ENCODE data around the gene PTGES3L. TPM values are rescaled to one million over a fixed set of nuclear protein-coding genes. Genes with fewer than 3 reads are reported as not detected.

PTGES3L gene
- total RNA-seq, 1 experiment from 2014 or later: 0.74 TPM

DNA sequence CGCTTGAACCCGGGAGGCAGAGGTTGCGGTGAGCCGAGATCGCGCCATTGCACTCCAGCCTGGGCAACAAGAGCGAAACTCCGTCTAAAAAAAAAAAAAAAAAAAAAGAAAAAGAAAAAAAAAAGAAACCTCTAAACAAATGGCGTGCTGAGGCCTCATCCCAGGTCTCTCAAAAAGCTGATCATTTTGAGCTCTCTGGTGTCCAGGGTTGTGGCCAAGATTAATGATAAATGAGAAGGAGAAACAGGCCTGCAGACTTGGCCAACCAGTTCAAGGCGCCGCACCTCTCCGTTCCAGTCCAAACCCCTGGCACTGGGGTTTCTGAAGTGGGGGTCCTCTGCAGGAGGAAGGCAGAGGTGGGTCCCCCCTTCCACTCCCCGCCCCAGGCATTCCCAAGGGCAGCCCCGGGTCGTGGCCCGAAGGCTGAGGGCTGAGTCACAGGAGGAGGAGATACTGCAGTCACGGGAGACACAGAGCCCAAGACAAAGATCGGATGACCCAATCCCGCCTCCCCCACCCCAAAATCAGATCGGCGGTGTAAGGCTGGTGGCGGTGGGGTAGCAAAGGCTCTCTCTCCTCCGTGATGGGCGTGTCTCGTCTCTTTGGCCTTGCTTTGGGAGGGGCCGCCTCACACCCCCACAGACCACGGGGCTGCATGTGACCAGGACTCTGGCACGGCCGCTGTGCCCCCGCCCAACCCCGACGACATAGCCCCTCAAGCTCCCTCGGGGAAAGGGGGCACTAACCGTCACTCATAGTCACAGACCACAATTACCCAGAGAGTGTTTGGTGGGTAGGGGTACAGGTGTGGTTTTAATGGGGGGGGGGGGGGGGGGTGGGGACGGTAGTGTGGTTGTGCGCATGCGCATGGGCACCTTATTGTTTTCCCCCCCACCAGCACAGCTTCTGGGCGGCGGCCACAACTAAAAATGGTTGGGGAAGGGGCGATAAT lies 41.2 kb upstream of the PTGES3L start:
- POLR2A ChIA-PET: interaction anchor here (0.6 kb wide), 1 partner anchor 13 kb away, joined by 4 read pairs; no protein-coding TSS in a partner anchor
- CTCF ChIA-PET: no interaction called here
- intact Hi-C loops (cut with micrococcal nuclease; ENCODE audit: unreplicated experiment): no loop called here
- peaks cover 12% of the 10 kb centered on the region for H3K4me1 ChIP-seq (ENCODE audit: control insufficient read depth, insufficient read depth, low read length)
- no peaks in the 10 kb centered on the region for H3K9me3 ChIP-seq (ENCODE audit: control insufficient read depth, insufficient read depth, low read depth, low read length)
- TF ChIP-seq POLR2AphosphoS5 (IDR thresholded peaks at IDR 0.05; ENCODE audit: low read depth, low read length) (no peak), SIN3A (IDR thresholded peaks at IDR 0.05; ENCODE audit: borderline replicate concordance, insufficient read depth, low read depth, low read length) (no peak), TCF7L2 (IDR thresholded peaks at IDR 0.05; ENCODE audit: low read depth, low read length) (no peak)
- TF ChIP-seq, protein P1, sequence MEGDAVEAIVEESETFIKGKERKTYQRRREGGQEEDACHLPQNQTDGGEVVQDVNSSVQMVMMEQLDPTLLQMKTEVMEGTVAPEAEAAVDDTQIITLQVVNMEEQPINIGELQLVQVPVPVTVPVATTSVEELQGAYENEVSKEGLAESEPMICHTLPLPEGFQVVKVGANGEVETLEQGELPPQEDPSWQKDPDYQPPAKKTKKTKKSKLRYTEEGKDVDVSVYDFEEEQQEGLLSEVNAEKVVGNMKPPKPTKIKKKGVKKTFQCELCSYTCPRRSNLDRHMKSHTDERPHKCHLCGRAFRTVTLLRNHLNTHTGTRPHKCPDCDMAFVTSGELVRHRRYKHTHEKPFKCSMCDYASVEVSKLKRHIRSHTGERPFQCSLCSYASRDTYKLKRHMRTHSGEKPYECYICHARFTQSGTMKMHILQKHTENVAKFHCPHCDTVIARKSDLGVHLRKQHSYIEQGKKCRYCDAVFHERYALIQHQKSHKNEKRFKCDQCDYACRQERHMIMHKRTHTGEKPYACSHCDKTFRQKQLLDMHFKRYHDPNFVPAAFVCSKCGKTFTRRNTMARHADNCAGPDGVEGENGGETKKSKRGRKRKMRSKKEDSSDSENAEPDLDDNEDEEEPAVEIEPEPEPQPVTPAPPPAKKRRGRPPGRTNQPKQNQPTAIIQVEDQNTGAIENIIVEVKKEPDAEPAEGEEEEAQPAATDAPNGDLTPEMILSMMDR (IDR thresholded peaks at IDR 0.05): no peak
- TF ChIP-seq, protein P2, sequence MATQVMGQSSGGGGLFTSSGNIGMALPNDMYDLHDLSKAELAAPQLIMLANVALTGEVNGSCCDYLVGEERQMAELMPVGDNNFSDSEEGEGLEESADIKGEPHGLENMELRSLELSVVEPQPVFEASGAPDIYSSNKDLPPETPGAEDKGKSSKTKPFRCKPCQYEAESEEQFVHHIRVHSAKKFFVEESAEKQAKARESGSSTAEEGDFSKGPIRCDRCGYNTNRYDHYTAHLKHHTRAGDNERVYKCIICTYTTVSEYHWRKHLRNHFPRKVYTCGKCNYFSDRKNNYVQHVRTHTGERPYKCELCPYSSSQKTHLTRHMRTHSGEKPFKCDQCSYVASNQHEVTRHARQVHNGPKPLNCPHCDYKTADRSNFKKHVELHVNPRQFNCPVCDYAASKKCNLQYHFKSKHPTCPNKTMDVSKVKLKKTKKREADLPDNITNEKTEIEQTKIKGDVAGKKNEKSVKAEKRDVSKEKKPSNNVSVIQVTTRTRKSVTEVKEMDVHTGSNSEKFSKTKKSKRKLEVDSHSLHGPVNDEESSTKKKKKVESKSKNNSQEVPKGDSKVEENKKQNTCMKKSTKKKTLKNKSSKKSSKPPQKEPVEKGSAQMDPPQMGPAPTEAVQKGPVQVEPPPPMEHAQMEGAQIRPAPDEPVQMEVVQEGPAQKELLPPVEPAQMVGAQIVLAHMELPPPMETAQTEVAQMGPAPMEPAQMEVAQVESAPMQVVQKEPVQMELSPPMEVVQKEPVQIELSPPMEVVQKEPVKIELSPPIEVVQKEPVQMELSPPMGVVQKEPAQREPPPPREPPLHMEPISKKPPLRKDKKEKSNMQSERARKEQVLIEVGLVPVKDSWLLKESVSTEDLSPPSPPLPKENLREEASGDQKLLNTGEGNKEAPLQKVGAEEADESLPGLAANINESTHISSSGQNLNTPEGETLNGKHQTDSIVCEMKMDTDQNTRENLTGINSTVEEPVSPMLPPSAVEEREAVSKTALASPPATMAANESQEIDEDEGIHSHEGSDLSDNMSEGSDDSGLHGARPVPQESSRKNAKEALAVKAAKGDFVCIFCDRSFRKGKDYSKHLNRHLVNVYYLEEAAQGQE (IDR thresholded peaks at IDR 0.05; ENCODE audit: insufficient read depth in 1 of 2, low read depth in 2 of 2, low read length in 1 of 2): no peak
- DNase-seq (ENCODE audit: low read depth, low spot score) (peak; percentile 33), ATAC-seq (peak; percentile 49)
- H3K27me3 ChIP-seq (ENCODE audit: control insufficient read depth, insufficient read depth, low read length): no peaks in the 10 kb centered on the region
- peak overlapping the region; percentile 71 to 87 for H3K4me3 ChIP-seq (ENCODE audit: low read depth in 2 of 2, low read length in 2 of 2)
- in situ Hi-C loops (cut with HindIII; ENCODE audit: low pct_unique_long_range_greater_than_20kb, low sequenced_read_pairs): no loop called here
- BruUV-seq (replicated peaks): no TSS peak
- H3K27ac ChIP-seq (ENCODE audit: low read length): peak overlapping the region; percentile 82
- no peaks in the 10 kb centered on the region; the same call in 1 of the 2 replicates for H3K36me3 ChIP-seq (ENCODE audit: control insufficient read depth, insufficient read depth, low read length)

DNA sequence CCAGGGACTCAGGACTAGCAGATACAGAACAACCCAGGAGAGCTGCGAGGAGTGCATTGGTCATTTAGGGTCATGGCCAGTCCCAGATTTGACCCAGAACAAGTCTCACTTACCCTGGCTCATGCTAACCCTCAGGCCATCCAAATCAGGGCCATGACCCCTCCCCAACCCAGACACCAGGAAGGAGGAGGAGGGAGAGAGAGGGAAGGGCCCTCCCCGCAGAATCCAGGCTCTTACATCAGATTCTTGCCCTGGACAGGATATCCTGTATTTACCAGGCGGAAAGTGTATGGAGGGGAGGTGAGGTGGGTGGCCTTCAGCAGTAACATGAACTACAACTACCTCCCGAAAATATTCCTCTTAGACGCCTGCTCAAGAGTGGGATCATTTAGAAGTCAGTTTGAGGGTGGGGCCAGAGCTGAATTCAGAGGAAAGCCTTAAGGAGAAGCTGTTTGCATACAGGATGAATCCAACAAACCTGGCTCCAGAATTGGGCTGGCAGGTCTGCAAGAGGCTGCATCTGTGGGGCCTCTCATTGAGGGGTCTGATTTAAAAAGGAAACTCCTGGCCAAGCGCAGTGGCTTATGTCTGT lies 40.2 kb upstream of the PTGES3L start:
- H3K27me3 ChIP-seq (ENCODE audit: control insufficient read depth, insufficient read depth, low read length): no peaks in the 10 kb centered on the region
- in situ Hi-C loops (cut with HindIII; ENCODE audit: low pct_unique_long_range_greater_than_20kb, low sequenced_read_pairs): no loop called here
- CTCF ChIA-PET: no interaction called here
- DNase-seq (ENCODE audit: low read depth, low spot score): no peak
- BruUV-seq (replicated peaks): TSS peak; percentile 45
- no peak for ATAC-seq
- POLR2A ChIA-PET: no interaction called here
- intact Hi-C loops (cut with micrococcal nuclease; ENCODE audit: unreplicated experiment): no loop called here
- TF ChIP-seq SIN3A (IDR thresholded peaks at IDR 0.05; ENCODE audit: borderline replicate concordance, insufficient read depth, low read depth, low read length) (no peak), POLR2AphosphoS5 (IDR thresholded peaks at IDR 0.05; ENCODE audit: low read depth, low read length) (no peak), TCF7L2 (IDR thresholded peaks at IDR 0.05; ENCODE audit: low read depth, low read length) (no peak)
- TF ChIP-seq, protein P1 (IDR thresholded peaks at IDR 0.05): no peak
- TF ChIP-seq, protein P2 (IDR thresholded peaks at IDR 0.05; ENCODE audit: insufficient read depth in 1 of 2, low read depth in 2 of 2, low read length in 1 of 2): no peak
- no peaks in the 10 kb centered on the region for H3K9me3 ChIP-seq (ENCODE audit: control insufficient read depth, insufficient read depth, low read depth, low read length)
- peak overlapping the region; percentile 82; the same call in 1 of the 2 replicates for H3K27ac ChIP-seq (ENCODE audit: low read length)
- H3K4me1 ChIP-seq (ENCODE audit: control insufficient read depth, insufficient read depth, low read length): peaks cover 14% of the 10 kb centered on the region
- no peaks in the 10 kb centered on the region; the same call in 1 of the 2 replicates for H3K36me3 ChIP-seq (ENCODE audit: control insufficient read depth, insufficient read depth, low read length)
- peak overlapping the region; percentile 71 to 87 for H3K4me3 ChIP-seq (ENCODE audit: low read depth in 2 of 2, low read length in 2 of 2)
